GM12878 (cell line): ENCODE measurements around the gene KIDINS220. TPM values are rescaled to one million over a fixed set of nuclear protein-coding genes. Genes with fewer than 3 reads are reported as not detected.

Experiments
- ATAC-seq: fragments of 200-7000 bp; cut with Tn5 transposase; 3 replicates; pipeline ENCODE4 v1.9.1; 2020; ENCODE audit warnings: mild to moderate bottlenecking, moderate library complexity
- BruUV-seq: library from RNA; stranded (reverse); fragments of 400-500 nt; replicated peaks from 2 replicates; lab custom pipeline; 2021; lab: Mats Ljungman, UMichigan
- CTCF ChIA-PET: fragments of 300-600 bp; sonication (Branson Sonifier 250); formaldehyde crosslinking; extraction: SDS; loops from one replicate; lab custom pipeline; 2021; ENCODE audit warnings: inconsistent platforms; lab: Yijun Ruan, JAX
- POLR2A ChIA-PET: fragments of 350-600 bp; formaldehyde crosslinking; extraction: SDS; loops from one replicate; lab custom pipeline; 2021; ENCODE audit warnings: inconsistent platforms; lab: Charles Lee
- RAD21 ChIA-PET: fragments of 300-600 bp; sonication (Branson Sonifier 250); formaldehyde crosslinking; loops from one replicate; lab custom pipeline; 2023; ENCODE audit warnings: antibody characterized with exemption; ENCODE audit not compliant: unreplicated experiment; lab: Charles Lee
- SMC1A ChIA-PET: fragments of 300-600 bp; sonication (Branson Sonifier 250); formaldehyde crosslinking; loops from one replicate; lab custom pipeline; 2023; ENCODE audit not compliant: unreplicated experiment, uncharacterized antibody; lab: Charles Lee
- DNase-seq: peaks from one replicate; pipeline ENCODE4 v3.0.0-alpha.2; 2011; ENCODE audit warnings: low read depth, low spot score
- FAIRE-seq: peaks from 3 replicates; lab custom pipeline; 2011; peaks lifted over from hg19 to GRCh38; lab: Jason Lieb, UNC
- H2AFZ ChIP-seq: 2 replicates; pipeline ENCODE4 v1.6.0; 2011; ENCODE audit warnings: low read depth, low read length, control low read depth; ENCODE audit not compliant: control insufficient read depth
- H3K27ac ChIP-seq: 2 replicates; pipeline ENCODE4 v1.5.1; 2011; ENCODE audit warnings: control low read depth; ENCODE audit not compliant: control insufficient read depth, insufficient read depth
- H3K27me3 ChIP-seq, 2 experiments: replicated peaks in 1 of 2; 2 replicates each; pipeline versions ENCODE4 v1.6.0 to v1.6.1; 2011; ENCODE audit warnings: low read length in 1 of 2; ENCODE audit not compliant: control insufficient read depth in 2 of 2, insufficient read depth in 2 of 2
- H3K36me3 ChIP-seq, 2 experiments: 2 replicates each; pipeline ENCODE4 v1.5.1; 2011; ENCODE audit warnings: low read length in 1 of 2; ENCODE audit not compliant: control insufficient read depth in 2 of 2, insufficient read depth in 2 of 2
- H3K4me1 ChIP-seq: 2 replicates; pipeline ENCODE4 v1.6.1; 2011; ENCODE audit warnings: mild to moderate bottlenecking, low read length, moderate library complexity, mixed read lengths; ENCODE audit not compliant: control insufficient read depth, insufficient read depth
- H3K4me2 ChIP-seq: 2 replicates; pipeline ENCODE4 v1.6.0; 2011; ENCODE audit warnings: control low read depth; ENCODE audit not compliant: control insufficient read depth, insufficient read depth
- H3K4me3 ChIP-seq: fragments of 200-600 bp; sonication (generic); 2 replicates; pipeline ENCODE4 v1.5.1; 2016
- H3K79me2 ChIP-seq: 2 replicates; pipeline ENCODE4 v1.6.0; 2011; ENCODE audit warnings: low read length; ENCODE audit not compliant: control insufficient read depth, insufficient read depth
- H3K9ac ChIP-seq: 2 replicates; pipeline ENCODE4 v1.8.0; 2011; ENCODE audit warnings: low read length, control low read depth, mixed read lengths; ENCODE audit not compliant: control insufficient read depth, insufficient read depth
- H3K9me3 ChIP-seq: replicated peaks from 3 replicates; pipeline ENCODE4 v1.5.1; 2011; ENCODE audit warnings: mild to moderate bottlenecking, low read length; ENCODE audit not compliant: control insufficient read depth, insufficient read depth
- H4K20me1 ChIP-seq: 2 replicates; pipeline ENCODE4 v1.6.0; 2011; ENCODE audit not compliant: control insufficient read depth, insufficient read depth
- BCLAF1 ChIP-seq: fragments of 450-650 bp; IDR thresholded peaks from 2 replicates; pipeline ENCODE4 v1.6.1; 2017; ENCODE audit warnings: antibody characterized with exemption, mild to moderate bottlenecking, moderate library complexity
- EP300 ChIP-seq, 2 experiments: fragments of 150-350 bp in 1 of 2; IDR thresholded peaks; 2 replicates each; pipeline ENCODE4 v1.6.1; 2011 to 2012; ENCODE audit warnings: low read depth in 2 of 2, low read length in 2 of 2, borderline replicate concordance in 1 of 2, improper control_type of control experiment in 1 of 2, inconsistent platforms in 1 of 2; ENCODE audit not compliant: control insufficient read depth in 1 of 2
- ESRRA ChIP-seq: IDR thresholded peaks from 2 replicates; pipeline ENCODE4 v1.6.1; 2012; ENCODE audit warnings: mild to moderate bottlenecking, low read length, improper control_type of control experiment
- FOXK2 ChIP-seq: fragments of 450-650 bp; IDR thresholded peaks from 2 replicates; pipeline ENCODE4 v1.6.1; 2017; ENCODE audit warnings: mild to moderate bottlenecking, moderate library complexity
- HCFC1 ChIP-seq: fragments of 150-350 bp; IDR thresholded peaks from 2 replicates; pipeline ENCODE4 v1.6.1; 2014; ENCODE audit warnings: low read length
- HDAC6 ChIP-seq: fragments of 200-600 bp; sonication (generic); IDR thresholded peaks from one replicate; pipeline ENCODE4 v1.8.0; 2017; ENCODE audit warnings: antibody characterized with exemption; ENCODE audit not compliant: unreplicated experiment
- NBN ChIP-seq: fragments of 450-650 bp; IDR thresholded peaks from 2 replicates; pipeline ENCODE4 v1.6.1; 2016
- NFIC ChIP-seq: IDR thresholded peaks from 2 replicates; pipeline ENCODE4 v1.6.1; 2012; ENCODE audit warnings: low read depth, mild to moderate bottlenecking, inconsistent platforms, low read length, moderate library complexity
- PAX5 ChIP-seq: IDR thresholded peaks from 2 replicates; pipeline ENCODE4 v1.6.1; 2011; ENCODE audit warnings: low read depth, low read length, borderline replicate concordance
- PML ChIP-seq: IDR thresholded peaks from 2 replicates; pipeline ENCODE4 v1.6.1; 2012; ENCODE audit warnings: low read length, inconsistent platforms
- POLR2AphosphoS2 ChIP-seq: IDR thresholded peaks from 2 replicates; pipeline ENCODE4 v1.6.1; 2011; ENCODE audit warnings: low read depth, mild to moderate bottlenecking, low read length, improper control_type of control experiment, moderate library complexity
- POU2F2 ChIP-seq: IDR thresholded peaks from 3 replicates; pipeline ENCODE4 v1.6.1; 2011; ENCODE audit warnings: low read depth, mild to moderate bottlenecking, low read length, borderline replicate concordance
- RBBP5 ChIP-seq: fragments of 200-600 bp; sonication (generic); conservative IDR thresholded peaks from 2 replicates; pipeline ENCODE4 v1.6.1; 2016
- SIN3A ChIP-seq: IDR thresholded peaks from 2 replicates; pipeline ENCODE4 v1.6.1; 2012; ENCODE audit warnings: low read depth, low read length, improper control_type of control experiment
- SP1 ChIP-seq: IDR thresholded peaks from one replicate; pipeline ENCODE4 v1.6.1; 2011; ENCODE audit warnings: low read depth, low read length
- WGBS: methylation state at CpG from one replicate; pipeline ENCODE4 v1.1.6; 2016; ENCODE audit warnings: low lambda C conversion rate; ENCODE audit not compliant: insufficient replicate concordance, insufficient coverage; ENCODE audit errors: missing lambda C conversion rate; 5-methylcytosine and 5-hydroxymethylcytosine counted together
- in situ Hi-C: fragments of 300-500 bp; cut with MboI; formaldehyde crosslinking; loops from 9 replicates; pipeline ENCODE4 v1.14.3; 2018; ENCODE audit warnings: mixed read lengths
- intact Hi-C: fragments of 100-400 bp; cut with micrococcal nuclease; formaldehyde crosslinking; loops from one replicate; pipeline ENCODE4 v1.14.2; 2022; ENCODE audit not compliant: unreplicated experiment
- polyA plus RNA-seq, 11 experiments: library from polyadenylated mRNA; depleted of rRNA in 4 of 11; unstranded in 6 of 11; stranded (reverse) in 5 of 11; fragments of >200 nt; fragmentation: Nextera tagmentation in 4 of 11; fragmentation: Illumina TruSeq in 1 of 11; extraction: Ambion mirVana in 4 of 11; extraction: Trizol in 1 of 11; gene quantifications; 1 replicate in 1 of 11; 2 replicates in 10 of 11; pipeline versions ENCODE4 v1.2.1 to v1.2.3, GENCODE V29; 2011 to 2016; ENCODE audit warnings: inconsistent platforms in 2 of 11, missing spikeins in 2 of 11, low read depth in 1 of 11
- total RNA-seq, 4 experiments: library from RNA; depleted of rRNA in 3 of 4; stranded (reverse); fragments of >200 nt in 3 of 4; fragmentation: Illumina TruSeq in 1 of 4; extraction: Trizol in 1 of 4; gene quantifications; 2 replicates each; pipeline versions ENCODE4 v1.2.1 to v1.2.3, GENCODE V29; 2013 to 2021
- TF ChIP-seq, protein P1 (sequence below): fragments of 450-650 bp; conservative IDR thresholded peaks from 2 replicates; pipeline ENCODE4 v1.6.1; 2017; ENCODE audit warnings: mild to moderate bottlenecking, moderate library complexity

The KIDINS220 gene
- total and polyA plus RNA-seq, 10 of the 15 experiments (the other 5 are each of a cell fraction or from before 2014, with no cell fraction given), result 6.0 to 31.2 (median 16.0) TPM

GRCh38 chr2:8725838-8726237 is 111.6 kb downstream of the KIDINS220 start:
- 88% methylated on average over 7 of the region's 7 CpGs for WGBS
- H3K4me3 ChIP-seq, result no peak overlapping the region
- H3K9me3 ChIP-seq, result no peaks in the 10 kb centered on the region
- no peak overlapping the region for H2AFZ ChIP-seq
- intact Hi-C loops, result no loop called here
- no peak for DNase-seq
- no peaks in the 10 kb centered on the region for H4K20me1 ChIP-seq
- no peak overlapping the region for H3K27ac ChIP-seq
- no peak overlapping the region for H3K4me2 ChIP-seq
- no peaks in the 10 kb centered on the region for H3K27me3 ChIP-seq
- TF ChIP-seq RBBP5 (no peak), POLR2AphosphoS2 (no peak), SP1 (no peak), HDAC6 (no peak), BCLAF1 (no peak), HCFC1 (no peak), EP300 (IDR thresholded peaks at IDR 0.05; ENCODE audit: borderline replicate concordance in 1 of 2, control insufficient read depth in 1 of 2, low read depth in 2 of 2, low read length in 2 of 2) (no peak), NFIC (no peak), SIN3A (no peak), NBN (no peak), PML (no peak), FOXK2 (no peak), ESRRA (no peak), PAX5 (no peak), POU2F2 (no peak)
- TF ChIP-seq, protein P1, sequence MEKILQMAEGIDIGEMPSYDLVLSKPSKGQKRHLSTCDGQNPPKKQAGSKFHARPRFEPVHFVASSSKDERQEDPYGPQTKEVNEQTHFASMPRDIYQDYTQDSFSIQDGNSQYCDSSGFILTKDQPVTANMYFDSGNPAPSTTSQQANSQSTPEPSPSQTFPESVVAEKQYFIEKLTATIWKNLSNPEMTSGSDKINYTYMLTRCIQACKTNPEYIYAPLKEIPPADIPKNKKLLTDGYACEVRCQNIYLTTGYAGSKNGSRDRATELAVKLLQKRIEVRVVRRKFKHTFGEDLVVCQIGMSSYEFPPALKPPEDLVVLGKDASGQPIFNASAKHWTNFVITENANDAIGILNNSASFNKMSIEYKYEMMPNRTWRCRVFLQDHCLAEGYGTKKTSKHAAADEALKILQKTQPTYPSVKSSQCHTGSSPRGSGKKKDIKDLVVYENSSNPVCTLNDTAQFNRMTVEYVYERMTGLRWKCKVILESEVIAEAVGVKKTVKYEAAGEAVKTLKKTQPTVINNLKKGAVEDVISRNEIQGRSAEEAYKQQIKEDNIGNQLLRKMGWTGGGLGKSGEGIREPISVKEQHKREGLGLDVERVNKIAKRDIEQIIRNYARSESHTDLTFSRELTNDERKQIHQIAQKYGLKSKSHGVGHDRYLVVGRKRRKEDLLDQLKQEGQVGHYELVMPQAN, result no peak
- ChIA-PET POLR2A (no interaction called here), SMC1A (no interaction called here), CTCF (no interaction called here), RAD21 (no interaction called here)
- no peaks in the 10 kb centered on the region for H3K4me1 ChIP-seq
- FAIRE-seq, result no peak
- H3K36me3 ChIP-seq, result peaks cover 0 to 5% of the 10 kb centered on the region in 2 experiments; a peak in 1 of 4 replicates
- no peaks in the 10 kb centered on the region for H3K79me2 ChIP-seq
- in situ Hi-C loops, result no loop called here
- H3K9ac ChIP-seq, result no peak overlapping the region
- ATAC-seq, result no peak
- BruUV-seq, result no TSS peak
